Duodenal mucosa (tissue), 2 donors: ENCODE measurements around the gene TBC1D19.
A peak's percentile ranks its signal among the peaks of the same experiment; 100 is the strongest.
"Not testable (repeated sequence)": the region's sequence is repeated elsewhere in the genome, so short reads cannot be mapped to it uniquely, and the experiment has no call there.

Source experiments
- H3K27ac ChIP-seq: one replicate; pipeline ENCODE4 v1.7.0; 2013; ENCODE audit warnings: low read depth, low read length
- H3K27me3 ChIP-seq, 2 donors: one replicate each; pipeline ENCODE4 v1.7.0; 2013; ENCODE audit warnings: low read length in 2 of 2, control low read depth in 1 of 2; ENCODE audit not compliant: insufficient read depth in 2 of 2, control insufficient read depth in 1 of 2
- H3K36me3 ChIP-seq, 2 donors: one replicate each; pipeline ENCODE4 v1.7.0; 2013; ENCODE audit warnings: low read length in 2 of 2, control low read depth in 1 of 2; ENCODE audit not compliant: insufficient read depth in 2 of 2, control insufficient read depth in 1 of 2
- H3K4me1 ChIP-seq, 2 donors: one replicate each; pipeline ENCODE4 v1.7.0; 2013; ENCODE audit warnings: low read length in 2 of 2, control low read depth in 1 of 2; ENCODE audit not compliant: insufficient read depth in 2 of 2, control insufficient read depth in 1 of 2
- H3K4me3 ChIP-seq, 2 donors: one replicate each; pipeline ENCODE4 v1.7.0; 2013; ENCODE audit warnings: low read length in 2 of 2, low read depth in 1 of 2
- H3K9ac ChIP-seq, 2 donors: one replicate each; pipeline ENCODE4 v1.7.0; 2013; ENCODE audit warnings: low read length in 2 of 2, low read depth in 1 of 2
- H3K9me3 ChIP-seq, 2 donors: one replicate each; pipeline ENCODE4 v1.7.0; 2013; ENCODE audit warnings: low read length in 2 of 2, control low read depth in 1 of 2; ENCODE audit not compliant: control insufficient read depth in 1 of 2

TBC1D19 gene

DNA sequence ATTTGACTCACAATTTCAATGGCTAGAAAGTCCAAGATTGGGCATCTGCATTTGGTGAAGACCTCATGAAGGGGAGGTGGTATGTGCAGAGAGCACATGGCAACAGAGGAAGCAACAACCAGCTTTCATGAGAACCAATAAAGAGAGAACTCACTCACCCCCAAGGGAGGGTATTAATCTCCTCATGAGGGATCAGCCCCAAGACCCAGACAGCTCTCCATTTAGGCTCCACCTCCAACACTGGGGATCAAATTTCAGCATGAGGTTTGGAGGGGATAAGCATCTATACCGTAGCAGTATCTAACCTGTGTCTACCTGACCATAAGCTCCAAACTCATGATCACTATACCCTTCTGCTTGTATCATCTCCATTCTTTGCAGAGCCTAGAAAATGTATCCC lies 9.3 kb upstream of the TBC1D19 start:
- H3K9ac ChIP-seq, result no peak overlapping the region
- no peaks in the 10 kb centered on the region for H3K9me3 ChIP-seq
- H3K4me3 ChIP-seq, result no peak overlapping the region
- H3K36me3 ChIP-seq, result no peaks in the 10 kb centered on the region
- H3K27me3 ChIP-seq, result no peaks in the 10 kb centered on the region
- no peak overlapping the region for H3K27ac ChIP-seq
- no peaks in the 10 kb centered on the region for H3K4me1 ChIP-seq

GRCh38 chr4:26576231-26576739 lies 7.6 kb upstream of the TBC1D19 start:
- no peak overlapping the region for H3K9ac ChIP-seq
- no peak overlapping the region for H3K27ac ChIP-seq
- H3K4me3 ChIP-seq, result no peak overlapping the region
- no peaks in the 10 kb centered on the region for H3K4me1 ChIP-seq
- no peaks in the 10 kb centered on the region for H3K9me3 ChIP-seq
- H3K27me3 ChIP-seq, result no peaks in the 10 kb centered on the region
- H3K36me3 ChIP-seq, result no peaks in the 10 kb centered on the region

GRCh38 chr4:26577066-26577465 lies 6.8 kb upstream of the TBC1D19 start:
- no peak overlapping the region for H3K4me3 ChIP-seq
- H3K27ac ChIP-seq, result no peak overlapping the region
- no peaks in the 10 kb centered on the region for H3K36me3 ChIP-seq
- H3K9ac ChIP-seq, result no peak overlapping the region
- no peaks in the 10 kb centered on the region for H3K4me1 ChIP-seq
- no peaks in the 10 kb centered on the region for H3K9me3 ChIP-seq
- H3K27me3 ChIP-seq, result no peaks in the 10 kb centered on the region

- Histone ChIP-seq H3K4me3 (no peak overlapping the region), H3K27me3 (no peaks in the 10 kb centered on the region), H3K27ac (no peak overlapping the region), H3K36me3 (no peaks in the 10 kb centered on the region), H3K9ac (no peak overlapping the region), H3K9me3 (no peaks in the 10 kb centered on the region), H3K4me1 (peaks cover 0 to 8% of the 10 kb centered on the region in 2 donors)
Measured at GRCh38 chr4:26579169-26579568, 4.7 kb upstream of the TBC1D19 start.

- not testable (repeated sequence) for H3K27ac ChIP-seq, H3K27me3 ChIP-seq, H3K9me3 ChIP-seq, H3K4me3 ChIP-seq, H3K9ac ChIP-seq, H3K36me3 ChIP-seq
- H3K4me1 ChIP-seq, result peaks cover 7 to 14% of the 10 kb centered on the region in 2 donors
Measured at GRCh38 chr4:26581341-26581740, 2.5 kb upstream of the TBC1D19 start.

DNA sequence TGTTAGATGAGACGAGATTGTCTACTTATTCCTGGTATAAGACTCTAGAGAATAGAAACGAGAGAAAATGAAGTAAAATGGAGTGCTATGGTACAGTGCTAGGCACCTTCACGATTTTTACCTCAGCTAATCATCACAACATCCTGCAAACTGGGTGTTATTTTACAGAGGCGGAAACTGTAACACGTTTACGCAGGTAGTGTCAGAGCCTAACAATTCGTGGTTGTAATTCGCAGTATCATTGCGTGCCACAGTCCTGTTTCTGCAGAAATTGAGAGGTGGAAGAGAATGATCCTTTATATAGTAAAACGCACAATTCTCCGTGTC lies 383 bp upstream of the TBC1D19 start:
- H3K36me3 ChIP-seq, result no peaks in the 10 kb centered on the region
- peak overlapping the region; percentile 54 for H3K27ac ChIP-seq
- H3K4me3 ChIP-seq, result peak overlapping the region; percentile 91
- peaks cover 7 to 14% of the 10 kb centered on the region in 2 donors for H3K4me1 ChIP-seq
- no peaks in the 10 kb centered on the region for H3K27me3 ChIP-seq
- H3K9ac ChIP-seq, result peak overlapping the region; percentile 53 to 63
- H3K9me3 ChIP-seq, result no peaks in the 10 kb centered on the region

- Histone ChIP-seq H3K9ac (peak overlapping the region; percentile 60 to 63), H3K9me3 (no peaks in the 10 kb centered on the region), H3K36me3 (no peaks in the 10 kb centered on the region), H3K27me3 (no peaks in the 10 kb centered on the region), H3K4me1 (peaks cover 7 to 14% of the 10 kb centered on the region in 2 donors), H3K27ac (no peak overlapping the region), H3K4me3 (peak overlapping the region; percentile 91)
Measured at GRCh38 chr4:26584725-26585124, 841 bp downstream of the TBC1D19 start.

DNA sequence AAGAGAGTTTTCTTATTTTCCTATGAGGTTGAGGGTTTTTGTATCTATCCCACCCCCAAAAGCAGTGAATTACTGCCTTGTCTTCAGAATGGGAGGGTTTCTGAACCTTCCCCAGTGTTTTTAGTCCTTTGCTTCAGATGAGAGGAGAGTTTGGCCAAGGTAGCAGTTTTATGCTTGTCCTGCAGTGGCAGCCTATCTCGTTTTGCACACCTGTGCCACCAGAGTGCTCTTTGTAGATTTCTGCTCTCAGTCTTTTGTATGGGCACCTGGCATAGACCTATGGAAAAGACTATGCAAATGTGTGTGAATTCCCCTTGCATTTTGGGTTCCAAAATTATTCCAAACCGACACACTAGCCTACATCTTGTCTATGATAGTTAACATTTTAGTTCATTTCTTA lies 5.8 kb downstream of the TBC1D19 start:
- no peak overlapping the region for H3K27ac ChIP-seq
- H3K27me3 ChIP-seq, result no peaks in the 10 kb centered on the region
- peaks cover 2 to 3% of the 10 kb centered on the region in 2 donors for H3K4me1 ChIP-seq
- no peaks in the 10 kb centered on the region for H3K9me3 ChIP-seq
- H3K9ac ChIP-seq, result no peak overlapping the region
- no peak overlapping the region for H3K4me3 ChIP-seq
- no peaks in the 10 kb centered on the region for H3K36me3 ChIP-seq

- H3K27ac ChIP-seq, result no peak overlapping the region
- H3K9me3 ChIP-seq, result no peaks in the 10 kb centered on the region
- H3K27me3 ChIP-seq, result no peaks in the 10 kb centered on the region
- H3K36me3 ChIP-seq, result no peaks in the 10 kb centered on the region
- H3K9ac ChIP-seq, result no peak overlapping the region
- H3K4me3 ChIP-seq, result no peak overlapping the region
- no peaks in the 10 kb centered on the region for H3K4me1 ChIP-seq
Measured at GRCh38 chr4:26590639-26591038, 6.8 kb downstream of the TBC1D19 start.

GRCh38 chr4:26593557-26593956 lies 9.7 kb downstream of the TBC1D19 start:
- not testable (repeated sequence) for H3K4me1 ChIP-seq, H3K4me3 ChIP-seq, H3K36me3 ChIP-seq, H3K27ac ChIP-seq, H3K9ac ChIP-seq, H3K27me3 ChIP-seq, H3K9me3 ChIP-seq

- H3K9ac ChIP-seq, result no peak overlapping the region
- H3K27ac ChIP-seq, result no peak overlapping the region
- no peak overlapping the region for H3K4me3 ChIP-seq
- no peaks in the 10 kb centered on the region for H3K9me3 ChIP-seq
- H3K27me3 ChIP-seq, result no peaks in the 10 kb centered on the region
- no peaks in the 10 kb centered on the region for H3K36me3 ChIP-seq
- no peaks in the 10 kb centered on the region for H3K4me1 ChIP-seq
Measured at GRCh38 chr4:26594371-26594770, 10.5 kb downstream of the TBC1D19 start.
